Endothelial cell of umbilical vein (primary cell): ENCODE results near the gene SSMEM1.

ENCODE experiments used
- JUN ChIP-seq: IDR thresholded peaks from 2 replicates; pipeline ENCODE4 v1.6.1; 2011; ENCODE audit warnings: borderline replicate concordance, low read depth; ENCODE audit not compliant: insufficient read length, insufficient read depth
- POLR2A ChIP-seq: IDR thresholded peaks from 2 replicates; pipeline ENCODE4 v1.6.1; 2012; ENCODE audit warnings: low read depth, mild to moderate bottlenecking, control low read depth, low read length
- POLR2AphosphoS5 ChIP-seq: IDR thresholded peaks from 2 replicates; pipeline ENCODE4 v1.6.1; 2012; ENCODE audit warnings: low read depth, mild to moderate bottlenecking, control low read depth, low read length, moderate library complexity; ENCODE audit not compliant: insufficient read depth
- TF ChIP-seq, protein P1 (sequence below), 2 donors: IDR thresholded peaks; 1 replicate in 1 of 2; 2 replicates in 1 of 2; pipeline ENCODE4 v1.5.1; 2011; ENCODE audit warnings: low read length in 2 of 2, mild to moderate bottlenecking in 2 of 2, moderate library complexity in 2 of 2, control low read depth in 1 of 2, inconsistent platforms in 1 of 2, low read depth in 1 of 2; ENCODE audit not compliant: insufficient read depth in 1 of 2; ENCODE audit errors: extremely low read depth in 1 of 2
- TF ChIP-seq, protein P2 (sequence below): IDR thresholded peaks from 2 replicates; pipeline ENCODE4 v1.6.1; 2011; ENCODE audit not compliant: insufficient read depth, insufficient read length

DNA sequence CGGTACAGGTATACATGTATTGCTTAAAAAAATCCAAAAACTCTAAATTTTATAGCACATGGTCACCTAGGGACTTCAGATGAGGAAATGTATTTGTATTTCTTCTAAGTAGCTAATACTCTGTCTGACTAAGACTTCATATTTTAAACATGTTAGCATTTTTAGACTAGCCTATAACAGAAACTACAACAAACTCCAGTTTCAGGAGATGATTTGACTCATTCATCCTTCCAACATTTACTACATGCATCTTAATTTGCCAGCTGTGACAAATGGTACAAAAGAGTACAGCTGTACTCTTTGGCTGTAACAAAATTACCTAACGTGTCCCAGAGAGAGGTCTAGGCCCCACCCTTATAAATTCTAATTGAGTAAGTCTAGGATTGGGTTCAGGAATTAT is 24.7 kb upstream of the SSMEM1 start:
- TF ChIP-seq, protein P1, sequence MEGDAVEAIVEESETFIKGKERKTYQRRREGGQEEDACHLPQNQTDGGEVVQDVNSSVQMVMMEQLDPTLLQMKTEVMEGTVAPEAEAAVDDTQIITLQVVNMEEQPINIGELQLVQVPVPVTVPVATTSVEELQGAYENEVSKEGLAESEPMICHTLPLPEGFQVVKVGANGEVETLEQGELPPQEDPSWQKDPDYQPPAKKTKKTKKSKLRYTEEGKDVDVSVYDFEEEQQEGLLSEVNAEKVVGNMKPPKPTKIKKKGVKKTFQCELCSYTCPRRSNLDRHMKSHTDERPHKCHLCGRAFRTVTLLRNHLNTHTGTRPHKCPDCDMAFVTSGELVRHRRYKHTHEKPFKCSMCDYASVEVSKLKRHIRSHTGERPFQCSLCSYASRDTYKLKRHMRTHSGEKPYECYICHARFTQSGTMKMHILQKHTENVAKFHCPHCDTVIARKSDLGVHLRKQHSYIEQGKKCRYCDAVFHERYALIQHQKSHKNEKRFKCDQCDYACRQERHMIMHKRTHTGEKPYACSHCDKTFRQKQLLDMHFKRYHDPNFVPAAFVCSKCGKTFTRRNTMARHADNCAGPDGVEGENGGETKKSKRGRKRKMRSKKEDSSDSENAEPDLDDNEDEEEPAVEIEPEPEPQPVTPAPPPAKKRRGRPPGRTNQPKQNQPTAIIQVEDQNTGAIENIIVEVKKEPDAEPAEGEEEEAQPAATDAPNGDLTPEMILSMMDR (IDR thresholded peaks at IDR 0.05; ENCODE audit: extremely low read depth in 1 of 2, insufficient read depth in 1 of 2, low read depth in 1 of 2, low read length in 2 of 2): no peak
- no peak for TF ChIP-seq POLR2A
- no peak for TF ChIP-seq JUN
- TF ChIP-seq POLR2AphosphoS5: no peak
- TF ChIP-seq, protein P2, sequence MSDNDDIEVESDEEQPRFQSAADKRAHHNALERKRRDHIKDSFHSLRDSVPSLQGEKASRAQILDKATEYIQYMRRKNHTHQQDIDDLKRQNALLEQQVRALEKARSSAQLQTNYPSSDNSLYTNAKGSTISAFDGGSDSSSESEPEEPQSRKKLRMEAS: no peak
